Ishikawa (cell line): ENCODE measurements around the gene VEGFA.

ENCODE experiments used
- CEBPB ChIP-seq: IDR thresholded peaks from 2 replicates; pipeline ENCODE4 v1.6.1; 2012
- CREB1 ChIP-seq: IDR thresholded peaks from 2 replicates; pipeline ENCODE4 v1.6.1; 2012; ENCODE audit warnings: low read depth
- EGR1 ChIP-seq: IDR thresholded peaks from 2 replicates; pipeline ENCODE4 v1.6.1; 2012
- EP300 ChIP-seq: IDR thresholded peaks from 2 replicates; pipeline ENCODE4 v1.6.1; 2012; ENCODE audit warnings: borderline replicate concordance
- FOXM1 ChIP-seq: IDR thresholded peaks from 2 replicates; pipeline ENCODE4 v1.6.1; 2012; ENCODE audit warnings: low read depth, borderline replicate concordance
- MAX ChIP-seq: IDR thresholded peaks from 2 replicates; pipeline ENCODE4 v1.6.1; 2012
- NFIC ChIP-seq: IDR thresholded peaks from 2 replicates; pipeline ENCODE4 v1.6.1; 2012
- RAD21 ChIP-seq: IDR thresholded peaks from 2 replicates; pipeline ENCODE4 v1.6.1; 2012; ENCODE audit warnings: low read depth
- REST ChIP-seq: IDR thresholded peaks from 2 replicates; pipeline ENCODE4 v1.6.1; 2012; ENCODE audit warnings: low read depth, mild to moderate bottlenecking
- TAF1 ChIP-seq: IDR thresholded peaks from 2 replicates; pipeline ENCODE4 v1.6.1; 2012; ENCODE audit warnings: low read depth, mild to moderate bottlenecking
- TCF12 ChIP-seq: IDR thresholded peaks from 2 replicates; pipeline ENCODE4 v1.6.1; 2012; ENCODE audit warnings: low read depth
- TEAD4 ChIP-seq: IDR thresholded peaks from 2 replicates; pipeline ENCODE4 v1.6.1; 2012
- USF1 ChIP-seq: IDR thresholded peaks from 2 replicates; pipeline ENCODE4 v1.6.1; 2012
- YY1 ChIP-seq: IDR thresholded peaks from 2 replicates; pipeline ENCODE4 v1.6.1; 2012; ENCODE audit warnings: low read depth
- ZBTB7A ChIP-seq: IDR thresholded peaks from 2 replicates; pipeline ENCODE4 v1.6.1; 2012; ENCODE audit warnings: low read depth

VEGFA gene

GRCh38 chr6:43738877-43739641 is 31.0 kb upstream of the VEGFA start:
- TF ChIP-seq EGR1 (no peak), REST (no peak), TEAD4 (no peak), CEBPB (no peak), TCF12 (no peak), FOXM1 (no peak), MAX (no peak), ZBTB7A (no peak), NFIC (no peak), YY1 (no peak), RAD21 (no peak), TAF1 (no peak), EP300 (no peak)

GRCh38 chr6:43739642-43740091 is 30.3 kb upstream of the VEGFA start:
- TF ChIP-seq TAF1 (no peak), ZBTB7A (no peak), TCF12 (no peak), TEAD4 (no peak), EP300 (no peak), YY1 (no peak), EGR1 (no peak), REST (no peak)

- no peak for TF ChIP-seq EGR1
- TF ChIP-seq CEBPB = no peak
- TF ChIP-seq NFIC = no peak
- no peak for TF ChIP-seq EP300
- TF ChIP-seq CREB1 = no peak
- no peak for TF ChIP-seq TAF1
- TF ChIP-seq MAX = no peak
- TF ChIP-seq TEAD4 = no peak
- TF ChIP-seq USF1 = no peak
- no peak for TF ChIP-seq REST
These were observed 29.6 kb upstream of the VEGFA start for GRCh38 chr6:43740321-43740960.

GRCh38 chr6:43740961-43741764 is 28.8 kb upstream of the VEGFA start:
- TF ChIP-seq RAD21 (no peak), TEAD4 (no peak), CEBPB (no peak), NFIC (no peak), TCF12 (no peak), ZBTB7A (no peak)
